ENCODE results near the gene HOXA3. TPM values are rescaled to one million over a fixed set of nuclear protein-coding genes. Genes with fewer than 3 reads are reported as not detected.

The HOXA3 gene
- total RNA-seq, 2 donors from 2014 or later, result 13.3 to 14.1 TPM

DNA sequence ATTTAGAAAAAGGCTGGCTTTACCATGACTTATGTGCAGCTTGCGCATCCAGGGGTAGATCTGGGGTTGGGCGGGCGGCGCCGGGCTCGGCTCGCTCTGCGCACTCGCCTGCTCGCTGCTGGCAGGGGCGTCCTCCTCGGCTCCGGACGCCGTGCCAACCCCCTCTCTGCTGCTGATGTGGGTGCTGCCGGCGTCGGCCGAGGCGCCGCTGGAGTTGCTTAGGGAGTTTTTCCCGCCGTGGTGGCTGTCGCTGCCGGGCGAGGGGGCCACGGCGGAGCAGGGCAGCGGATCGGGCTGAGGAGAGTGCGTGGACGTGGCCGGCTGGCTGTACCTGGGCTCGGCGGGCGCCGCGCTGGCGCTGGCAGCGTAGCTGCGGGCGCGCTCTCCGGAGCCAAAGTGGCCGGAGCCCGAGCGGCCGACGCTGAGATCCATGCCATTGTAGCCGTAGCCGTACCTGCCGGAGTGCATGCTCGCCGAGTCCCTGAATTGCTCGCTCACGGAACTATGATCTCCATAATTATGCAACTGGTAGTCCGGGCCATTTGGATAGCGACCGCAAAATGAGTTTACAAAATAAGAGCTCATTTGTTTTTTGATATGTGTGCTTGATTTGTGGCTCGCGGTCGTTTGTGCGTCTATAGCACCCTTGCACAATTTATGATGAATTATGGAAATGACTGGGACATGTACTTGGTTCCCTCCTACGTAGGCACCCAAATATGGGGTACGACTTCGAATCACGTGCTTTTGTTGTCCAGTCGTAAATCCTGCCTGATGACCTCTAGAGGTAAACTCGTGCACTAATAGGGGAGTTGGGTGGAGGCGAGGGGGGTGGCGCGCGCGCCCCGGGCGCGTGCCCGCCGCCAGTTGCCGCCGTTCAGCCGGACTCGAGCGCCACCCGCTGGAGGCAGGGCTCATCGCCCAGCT lies 9.1 kb downstream of the HOXA3 start, which contains the start of gene HOXA5:
Gene HOXA5 (minus strand): TSS at position 659 of the 927 bp plus-strand sequence. CDS start 74 bp downstream, at position 585.
- Histone ChIP-seq H3K27me3 (no peaks in the 10 kb centered on the region), H3K36me3 (no peaks in the 10 kb centered on the region), H3K4me3 (peak within 1 kb of the TSS; percentile 43), H3K9me3 (no peaks in the 10 kb centered on the region), H3K4me1 (peaks cover 17% of the 10 kb centered on the region), H3K9ac (ENCODE audit: low read depth in 2 of 2, low read length in 2 of 2) (peak within 1 kb of the TSS; percentile 75 to 100), H3K27ac (peak within 1 kb of the TSS; percentile 84)
- DNase-seq, result peak; percentile 85
- TF ChIP-seq, protein P1, sequence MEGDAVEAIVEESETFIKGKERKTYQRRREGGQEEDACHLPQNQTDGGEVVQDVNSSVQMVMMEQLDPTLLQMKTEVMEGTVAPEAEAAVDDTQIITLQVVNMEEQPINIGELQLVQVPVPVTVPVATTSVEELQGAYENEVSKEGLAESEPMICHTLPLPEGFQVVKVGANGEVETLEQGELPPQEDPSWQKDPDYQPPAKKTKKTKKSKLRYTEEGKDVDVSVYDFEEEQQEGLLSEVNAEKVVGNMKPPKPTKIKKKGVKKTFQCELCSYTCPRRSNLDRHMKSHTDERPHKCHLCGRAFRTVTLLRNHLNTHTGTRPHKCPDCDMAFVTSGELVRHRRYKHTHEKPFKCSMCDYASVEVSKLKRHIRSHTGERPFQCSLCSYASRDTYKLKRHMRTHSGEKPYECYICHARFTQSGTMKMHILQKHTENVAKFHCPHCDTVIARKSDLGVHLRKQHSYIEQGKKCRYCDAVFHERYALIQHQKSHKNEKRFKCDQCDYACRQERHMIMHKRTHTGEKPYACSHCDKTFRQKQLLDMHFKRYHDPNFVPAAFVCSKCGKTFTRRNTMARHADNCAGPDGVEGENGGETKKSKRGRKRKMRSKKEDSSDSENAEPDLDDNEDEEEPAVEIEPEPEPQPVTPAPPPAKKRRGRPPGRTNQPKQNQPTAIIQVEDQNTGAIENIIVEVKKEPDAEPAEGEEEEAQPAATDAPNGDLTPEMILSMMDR (IDR thresholded peaks at IDR 0.05), result peak; percentile 80
- intact Hi-C loops (cut with DNase I), result loop anchor here (5.0 kb wide), 1 partner anchor 36 kb away; no protein-coding TSS in a partner anchor

GRCh38 chr7:27142580-27143022 lies 9.8 kb downstream of the HOXA3 start:
- Histone ChIP-seq H3K4me3 (peak overlapping the region; percentile 43), H3K9ac (ENCODE audit: low read depth in 2 of 2, low read length in 2 of 2) (peak overlapping the region; percentile 75 to 100), H3K27ac (peak overlapping the region; percentile 84), H3K36me3 (no peaks in the 10 kb centered on the region), H3K9me3 (no peaks in the 10 kb centered on the region), H3K27me3 (no peaks in the 10 kb centered on the region), H3K4me1 (peaks cover 17% of the 10 kb centered on the region)
- peak; percentile 32 for DNase-seq
- intact Hi-C loops (cut with DNase I), result loop anchor here (5.0 kb wide), 1 partner anchor 35 kb away; no protein-coding TSS in a partner anchor
- TF ChIP-seq, protein P1 (IDR thresholded peaks at IDR 0.05), result no peak

DNA sequence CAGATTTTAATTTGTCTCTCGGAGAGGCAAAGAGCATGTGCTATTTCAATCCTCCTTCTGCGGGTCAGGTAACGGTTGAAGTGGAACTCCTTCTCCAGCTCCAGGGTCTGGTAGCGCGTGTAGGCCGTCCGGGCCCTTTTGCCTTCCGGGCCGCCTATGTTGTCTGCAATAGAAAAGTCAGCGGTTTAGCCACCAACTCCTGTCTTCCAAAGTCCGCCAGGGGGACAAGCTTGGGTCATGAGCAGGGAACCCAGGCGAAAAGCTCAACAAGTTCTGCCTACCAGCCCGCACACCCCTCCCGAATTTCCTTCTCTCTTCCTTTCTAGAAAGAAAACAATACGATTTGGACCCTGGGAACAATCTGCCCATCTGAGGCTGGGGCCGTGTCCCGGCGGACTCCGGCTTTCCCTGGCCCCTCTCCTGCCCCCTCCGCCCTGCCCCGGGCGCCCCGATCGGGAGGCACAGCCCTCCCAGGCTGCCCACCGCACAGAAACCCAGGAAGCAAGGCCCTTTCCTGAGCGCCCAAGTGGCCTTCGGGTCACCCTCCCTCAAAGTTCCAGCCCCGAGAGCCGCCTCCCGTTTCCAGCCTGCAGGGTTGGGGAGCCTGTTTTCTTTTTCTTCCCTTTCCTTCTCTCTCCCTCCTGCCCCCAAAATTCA lies 10.3 kb downstream of the HOXA3 start:
- Histone ChIP-seq H3K27me3 (no peaks in the 10 kb centered on the region), H3K9ac (ENCODE audit: low read depth in 2 of 2, low read length in 2 of 2) (peak overlapping the region; percentile 75 to 100), H3K36me3 (no peaks in the 10 kb centered on the region), H3K4me3 (peak overlapping the region; percentile 43), H3K4me1 (peaks cover 12% of the 10 kb centered on the region), H3K9me3 (no peaks in the 10 kb centered on the region), H3K27ac (peak overlapping the region; percentile 84)
- DNase-seq, result peak; percentile 53
- TF ChIP-seq, protein P1 (IDR thresholded peaks at IDR 0.05), result no peak
- intact Hi-C loops (cut with DNase I), result loop anchor here (5.0 kb wide), 1 partner anchor 35 kb away; no protein-coding TSS in a partner anchor

GRCh38 chr7:27141137-27141922 lies 11.1 kb downstream of the HOXA3 start:
- H3K4me3 ChIP-seq, result peak overlapping the region; percentile 43
- H3K9me3 ChIP-seq, result no peaks in the 10 kb centered on the region
- TF ChIP-seq, protein P1 (IDR thresholded peaks at IDR 0.05), result no peak
- peak overlapping the region; percentile 75 to 100 for H3K9ac ChIP-seq (ENCODE audit: low read depth in 2 of 2, low read length in 2 of 2)
- DNase-seq, result peak; percentile 27
- H3K36me3 ChIP-seq, result no peaks in the 10 kb centered on the region
- H3K4me1 ChIP-seq, result peaks cover 9% of the 10 kb centered on the region
- no peaks in the 10 kb centered on the region for H3K27me3 ChIP-seq
- peak overlapping the region; percentile 84 for H3K27ac ChIP-seq
- intact Hi-C loops (cut with DNase I), result loop anchor here (5.0 kb wide), 1 partner anchor 34 kb away; no protein-coding TSS in a partner anchor

All from colonic mucosa (tissue), 4 donors.